ENCODE data around the gene IL27RA.

- TF ChIP-seq CTCF (IDR thresholded peaks at IDR 0.05): no peak
- TF ChIP-seq TCF7L2 (IDR thresholded peaks at IDR 0.05; ENCODE audit: low read depth, low read length): no peak
- TF ChIP-seq POLR2AphosphoS5 (IDR thresholded peaks at IDR 0.05; ENCODE audit: low read depth, low read length): no peak
Observed at GRCh38 chr19:13982773-13983172, 48.8 kb upstream of the IL27RA start.

Measured in Panc1 (cell line).